GM10847 (cell line): ENCODE results near the gene FLYWCH1.

Source experiments
- POLR2A ChIP-seq: IDR thresholded peaks from 2 replicates; pipeline ENCODE4 v1.6.1; 2011; ENCODE audit not compliant: insufficient read length; ENCODE audit errors: extremely low read depth

The FLYWCH1 gene

DNA sequence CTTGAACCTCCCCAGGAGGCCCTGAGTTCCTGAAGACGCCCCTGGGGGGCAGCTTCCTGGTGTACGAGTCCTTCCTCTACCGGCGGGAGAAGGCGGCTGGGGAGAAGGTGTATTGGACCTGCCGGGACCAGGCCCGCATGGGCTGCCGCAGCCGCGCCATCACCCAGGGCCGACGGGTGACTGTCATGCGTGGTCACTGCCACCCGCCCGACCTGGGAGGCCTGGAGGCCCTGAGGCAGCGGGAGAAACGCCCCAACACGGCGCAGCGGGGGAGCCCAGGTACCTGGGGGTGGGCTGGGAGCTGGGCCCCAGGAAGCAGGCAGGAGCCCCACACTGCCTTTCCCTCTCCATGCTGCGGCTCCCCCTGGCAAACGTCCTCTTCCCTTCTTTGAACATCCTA lies 22.0 kb downstream of the FLYWCH1 start:
- no peak for TF ChIP-seq POLR2A

DNA sequence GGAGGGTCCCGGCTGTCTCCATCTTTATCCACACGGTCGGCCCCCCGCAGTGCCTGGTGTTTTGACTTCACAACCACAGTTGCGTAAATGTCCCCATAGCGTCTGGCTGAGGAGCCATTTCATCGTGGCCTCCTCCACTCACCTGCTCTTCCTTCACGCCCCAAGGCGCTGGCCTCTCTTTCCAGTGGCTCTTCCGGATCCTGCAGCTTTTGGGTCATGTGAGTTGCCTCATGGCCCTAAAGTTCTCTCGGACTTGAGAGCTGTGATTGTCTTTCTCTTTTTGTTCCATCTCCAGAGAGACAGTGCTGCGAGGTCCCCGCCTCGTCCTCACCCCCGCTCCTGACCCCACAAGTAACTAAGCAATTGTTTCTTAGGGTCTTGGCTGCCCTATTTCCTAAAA lies 22.7 kb downstream of the FLYWCH1 start:
- no peak for TF ChIP-seq POLR2A

DNA sequence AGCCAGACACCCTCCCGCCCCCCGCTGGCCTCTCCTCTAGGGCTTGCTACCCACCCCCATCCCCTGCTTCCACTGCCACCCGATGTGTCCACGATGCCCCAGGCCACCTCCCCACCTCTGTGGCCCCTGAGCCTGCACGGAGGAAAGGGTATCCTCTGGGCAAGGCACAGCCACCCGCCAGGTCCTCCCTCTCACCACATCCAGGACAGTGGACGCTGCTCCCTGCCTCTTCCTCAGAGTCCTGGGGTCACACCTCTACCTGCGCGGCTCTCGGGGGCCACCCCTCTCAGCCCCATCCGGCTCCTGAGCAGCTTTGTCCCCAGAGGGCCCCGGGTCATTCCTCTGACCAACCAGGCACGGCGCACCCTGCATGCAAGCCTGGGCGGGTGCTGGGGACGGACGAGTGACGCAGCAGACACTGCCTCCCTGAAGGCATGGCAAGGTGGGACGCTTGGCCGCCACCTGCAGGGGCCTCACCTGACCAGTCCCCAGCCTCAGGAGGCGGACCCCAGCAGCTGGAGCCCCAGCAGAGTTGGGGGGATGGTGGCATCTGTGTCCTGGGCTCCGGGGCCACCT lies 24.8 kb downstream of the FLYWCH1 start:
- TF ChIP-seq POLR2A = no peak

DNA sequence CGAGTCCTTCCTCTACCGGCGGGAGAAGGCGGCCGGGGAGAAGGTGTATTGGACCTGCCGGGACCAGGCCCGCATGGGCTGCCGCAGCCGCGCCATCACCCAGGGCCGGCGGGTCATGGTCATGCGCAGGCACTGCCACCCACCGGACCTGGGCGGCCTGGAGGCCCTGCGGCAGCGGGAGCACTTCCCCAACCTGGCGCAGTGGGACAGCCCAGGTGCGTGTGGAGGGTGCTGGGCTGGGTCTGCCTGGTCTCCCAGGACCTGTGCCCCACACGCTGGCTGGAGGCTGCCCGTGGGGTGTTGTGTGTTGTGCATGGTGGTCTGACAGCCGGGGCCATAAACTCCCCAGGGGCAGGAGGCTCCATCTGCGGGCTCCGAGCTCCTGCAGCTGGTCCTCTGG lies 25.4 kb downstream of the FLYWCH1 start:
- TF ChIP-seq POLR2A = no peak

DNA sequence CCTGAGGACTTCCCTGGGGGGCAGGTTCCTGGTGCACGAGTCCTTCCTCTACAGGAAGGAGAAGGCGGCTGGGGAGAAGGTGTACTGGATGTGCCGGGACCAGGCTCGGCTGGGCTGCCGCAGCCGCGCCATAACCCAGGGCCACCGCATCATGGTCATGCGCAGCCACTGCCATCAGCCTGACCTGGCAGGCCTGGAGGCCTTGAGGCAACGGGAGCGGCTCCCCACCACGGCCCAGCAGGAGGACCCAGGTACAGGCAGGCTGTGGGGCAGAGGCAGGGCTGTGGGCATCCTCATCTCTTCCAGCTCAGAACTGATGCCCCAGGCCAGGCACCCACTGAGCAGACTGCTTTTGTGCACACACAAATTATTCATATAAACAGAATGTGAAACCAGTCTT lies 26.5 kb downstream of the FLYWCH1 start:
- no peak for TF ChIP-seq POLR2A

DNA sequence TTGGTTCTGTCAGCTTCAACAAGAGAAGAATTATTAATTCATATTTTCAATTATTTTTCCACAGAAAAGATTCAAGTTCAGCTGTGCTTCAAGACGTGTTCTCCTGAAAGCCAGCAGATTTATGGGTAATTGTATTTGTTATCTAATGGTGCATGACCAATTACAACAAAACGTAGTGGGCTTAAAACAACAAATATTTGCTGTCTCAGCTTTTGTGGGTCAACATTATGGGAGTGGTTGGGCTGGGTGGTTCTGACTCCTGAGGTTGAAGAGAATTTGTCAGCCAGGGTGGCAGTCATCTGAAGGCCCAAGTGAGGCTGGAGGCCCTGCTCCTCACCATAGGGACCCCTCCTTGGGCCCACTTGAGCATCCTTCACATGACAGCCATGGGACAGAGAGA lies 28.2 kb downstream of the FLYWCH1 start:
- TF ChIP-seq POLR2A = no peak

DNA sequence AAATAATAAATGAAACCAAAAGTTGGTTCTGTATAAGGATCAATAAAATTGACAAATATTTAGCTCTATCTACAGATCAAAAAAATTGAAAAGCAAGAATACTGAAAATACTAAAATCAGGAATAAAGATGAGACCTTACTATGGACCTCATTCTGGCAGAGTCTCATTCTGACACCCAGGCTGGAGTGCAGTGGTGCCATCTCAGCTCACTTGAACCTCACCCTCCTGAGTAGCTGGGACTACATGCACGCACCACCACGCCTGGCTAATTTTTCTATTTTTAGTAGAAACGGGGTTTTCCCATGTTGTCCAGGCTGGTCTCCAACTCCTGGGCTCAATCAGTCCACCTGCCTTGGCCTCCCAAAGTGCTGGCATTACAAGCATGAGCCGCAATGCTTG lies 30.3 kb downstream of the FLYWCH1 start:
- TF ChIP-seq POLR2A = no peak

DNA sequence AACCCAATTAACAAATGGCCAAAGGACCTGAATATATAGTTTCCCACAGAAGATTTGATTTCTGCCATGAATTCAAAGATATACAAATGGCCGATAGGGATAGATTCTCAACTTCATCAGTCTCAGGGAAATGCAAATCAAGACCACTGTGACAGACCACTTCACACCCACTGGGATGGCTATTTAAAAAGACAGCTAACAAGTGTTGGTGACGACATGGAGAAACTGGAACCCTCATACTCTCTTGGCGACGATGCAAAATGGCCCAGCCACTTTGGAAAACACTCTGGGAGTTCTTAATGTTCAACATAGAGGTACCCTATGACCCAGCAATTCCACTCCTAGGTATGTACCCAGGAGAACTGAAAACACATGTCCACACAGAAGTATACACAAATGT lies 34.9 kb downstream of the FLYWCH1 start:
- no peak for TF ChIP-seq POLR2A

DNA sequence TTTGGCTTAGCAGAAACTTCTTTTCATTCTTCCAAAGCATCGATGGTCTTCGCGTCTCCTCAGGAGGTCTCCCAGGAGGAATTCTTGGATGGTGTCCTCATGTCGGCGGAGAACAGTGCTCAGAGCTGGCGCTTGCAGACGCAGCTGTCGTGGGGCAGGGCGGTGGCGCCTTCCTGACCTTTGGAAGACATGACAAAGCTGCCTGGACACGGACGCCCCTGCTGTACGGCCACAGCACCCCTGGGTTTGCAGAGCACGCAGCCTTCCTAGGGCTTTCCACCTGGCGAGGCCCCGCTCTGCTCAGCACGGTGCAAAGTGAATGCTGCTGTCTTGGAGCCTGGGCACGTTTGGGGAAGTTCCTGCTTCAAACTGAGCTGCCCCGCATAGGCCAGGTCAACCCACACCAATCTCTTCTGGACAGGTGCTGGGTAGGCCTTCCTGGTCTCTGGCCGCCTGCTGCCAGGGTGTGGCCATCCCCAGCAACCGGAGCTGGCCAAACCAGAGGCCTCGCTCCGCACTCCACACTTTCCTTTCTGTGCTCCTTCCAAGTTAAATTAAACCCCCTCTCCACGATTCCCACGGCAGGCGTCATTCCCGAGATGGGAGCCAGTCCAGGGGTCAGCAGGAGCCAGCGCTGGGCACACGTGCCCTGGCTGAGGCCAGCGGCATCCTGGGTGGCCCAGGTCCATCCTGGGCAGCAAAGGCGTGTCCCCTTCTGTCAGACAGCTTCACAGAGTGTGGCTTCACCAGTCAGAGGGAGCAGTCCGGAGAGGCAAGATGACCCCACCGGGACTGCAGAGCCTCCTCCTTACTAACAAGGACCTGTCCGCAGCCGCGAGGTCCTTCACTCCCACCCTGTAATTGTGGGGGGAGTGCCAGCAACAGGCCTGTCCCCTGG lies 37.3 kb downstream of the FLYWCH1 start:
- no peak for TF ChIP-seq POLR2A

DNA sequence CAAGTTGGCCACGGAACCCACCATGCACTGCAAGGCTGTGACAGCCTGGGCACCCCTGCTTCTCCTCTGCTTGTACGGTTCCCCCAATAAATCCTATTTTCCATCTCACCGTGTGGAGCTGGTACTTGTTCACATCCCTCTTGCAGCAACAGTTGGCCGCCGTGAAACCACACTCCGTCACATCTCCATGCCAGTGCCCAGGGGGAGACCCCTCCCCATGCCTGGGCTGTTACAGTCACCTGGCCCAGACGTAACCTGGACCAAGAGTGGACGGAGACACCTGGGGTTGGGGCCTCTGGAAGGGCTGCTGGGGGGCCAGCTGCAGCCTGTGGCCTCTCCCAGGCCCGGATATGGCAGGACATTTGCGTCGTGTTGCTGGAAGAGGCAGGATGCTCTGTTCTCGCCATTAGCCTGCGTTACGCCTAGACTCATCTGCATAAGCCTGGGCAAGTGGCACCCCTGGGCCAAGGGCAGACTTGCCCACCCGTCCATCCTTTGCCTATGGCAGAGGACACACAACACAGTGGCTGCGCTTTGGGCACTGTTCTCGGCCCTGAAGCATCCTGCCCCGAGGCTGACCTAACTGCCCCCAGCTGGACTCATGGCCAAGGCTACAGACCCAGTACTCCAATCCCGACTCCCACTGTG lies 38.1 kb downstream of the FLYWCH1 start:
- no peak for TF ChIP-seq POLR2A

DNA sequence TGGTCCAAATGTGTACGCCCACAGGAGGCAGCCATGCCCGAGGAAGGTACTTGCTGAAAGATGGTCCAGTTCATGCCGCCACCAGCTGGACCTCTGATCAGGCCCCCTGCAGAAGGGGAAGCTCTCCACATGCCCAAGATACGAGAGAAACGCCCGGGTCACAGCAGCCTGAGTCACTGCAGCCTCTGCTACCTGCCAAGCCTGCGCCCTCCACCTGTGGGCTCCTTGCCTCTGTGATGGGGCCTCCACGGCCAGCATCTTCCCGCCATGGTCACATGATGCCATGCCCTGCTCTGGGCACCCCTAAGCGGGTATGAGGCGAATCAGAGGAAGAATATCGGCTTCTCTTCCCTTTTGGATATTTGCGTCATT lies 38.6 kb downstream of the FLYWCH1 start:
- TF ChIP-seq POLR2A = no peak

DNA sequence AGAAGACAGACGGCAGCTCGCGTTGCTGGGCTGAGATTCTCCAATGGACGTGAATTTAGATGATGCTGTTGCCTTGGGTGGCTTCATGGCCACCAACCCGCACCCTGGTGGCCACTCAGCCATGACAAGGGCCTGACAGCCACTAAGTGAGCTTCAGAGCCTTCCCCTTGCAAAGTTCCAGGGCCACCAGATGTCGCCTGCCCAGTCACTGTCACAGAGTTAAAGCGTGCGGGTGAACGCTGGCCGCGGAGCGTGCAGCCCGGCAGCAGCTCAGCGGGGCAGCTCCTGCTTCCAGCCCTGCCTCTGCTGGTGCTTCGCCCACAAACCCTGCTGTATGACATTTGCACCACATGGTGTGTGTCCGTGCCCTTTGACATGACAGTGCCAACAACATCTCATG lies 39.0 kb downstream of the FLYWCH1 start:
- no peak for TF ChIP-seq POLR2A

DNA sequence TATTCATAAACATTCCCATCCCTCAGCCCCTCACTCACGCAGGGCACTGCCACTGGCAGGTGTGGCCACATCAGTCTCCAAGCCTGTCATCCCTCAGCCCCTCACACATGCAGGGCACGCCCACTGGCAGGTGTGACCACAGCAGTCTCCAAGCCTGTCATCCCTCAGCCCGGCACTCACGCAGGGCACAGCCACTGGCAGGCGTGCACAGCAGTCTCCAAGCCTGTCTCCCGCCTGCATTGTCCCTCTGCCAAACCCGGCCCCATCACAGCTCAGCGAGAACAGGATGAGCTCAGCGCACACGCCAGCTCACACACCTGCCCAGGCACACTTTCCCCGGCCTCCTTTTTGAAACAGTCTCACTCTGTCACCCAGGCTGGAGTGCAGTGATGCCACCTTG lies 40.9 kb downstream of the FLYWCH1 start:
- TF ChIP-seq POLR2A = no peak

DNA sequence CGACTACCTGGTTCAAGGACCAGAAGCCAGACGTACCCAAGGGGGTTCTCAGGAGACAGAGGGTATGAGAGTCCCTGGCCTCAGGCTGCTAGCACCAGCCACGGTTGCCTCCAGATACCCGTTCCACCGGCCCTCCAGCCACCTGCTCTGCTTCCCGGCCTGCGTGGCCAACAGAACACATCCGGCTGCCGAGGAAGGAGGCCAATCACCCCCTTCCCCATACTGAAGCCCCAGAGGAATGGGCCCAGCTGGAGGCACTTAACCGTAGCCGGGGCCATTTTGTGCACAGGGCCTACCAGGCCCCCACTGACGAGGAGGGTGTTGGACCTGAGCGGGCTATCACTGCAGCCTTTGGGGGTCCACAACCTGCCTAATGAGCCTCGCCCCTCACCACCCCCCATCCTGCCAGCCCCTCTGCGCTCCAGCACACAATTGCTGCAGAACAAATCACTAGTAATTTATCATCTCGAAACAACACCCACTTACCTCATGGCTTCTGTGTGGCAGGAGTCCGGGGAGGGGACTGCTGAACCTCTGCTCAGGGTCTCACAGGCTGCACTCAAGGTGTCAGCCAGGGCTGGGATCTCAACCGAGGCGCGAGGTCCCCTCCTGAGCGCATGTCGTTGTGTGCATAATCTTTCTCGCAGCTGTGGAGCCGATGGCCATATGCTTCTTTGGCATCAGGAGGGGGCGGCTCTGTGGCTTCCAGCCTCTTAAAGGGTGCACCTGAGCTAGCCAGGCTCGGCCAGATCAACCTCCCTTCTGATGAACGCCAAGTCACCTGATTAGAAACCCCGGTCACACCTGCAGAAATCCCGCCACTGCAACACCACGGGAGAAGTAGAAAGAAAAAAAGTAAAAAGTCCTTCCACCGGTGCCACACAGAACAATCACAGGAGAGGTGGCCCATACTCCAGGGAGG lies 42.2 kb downstream of the FLYWCH1 start:
- TF ChIP-seq POLR2A = no peak

DNA sequence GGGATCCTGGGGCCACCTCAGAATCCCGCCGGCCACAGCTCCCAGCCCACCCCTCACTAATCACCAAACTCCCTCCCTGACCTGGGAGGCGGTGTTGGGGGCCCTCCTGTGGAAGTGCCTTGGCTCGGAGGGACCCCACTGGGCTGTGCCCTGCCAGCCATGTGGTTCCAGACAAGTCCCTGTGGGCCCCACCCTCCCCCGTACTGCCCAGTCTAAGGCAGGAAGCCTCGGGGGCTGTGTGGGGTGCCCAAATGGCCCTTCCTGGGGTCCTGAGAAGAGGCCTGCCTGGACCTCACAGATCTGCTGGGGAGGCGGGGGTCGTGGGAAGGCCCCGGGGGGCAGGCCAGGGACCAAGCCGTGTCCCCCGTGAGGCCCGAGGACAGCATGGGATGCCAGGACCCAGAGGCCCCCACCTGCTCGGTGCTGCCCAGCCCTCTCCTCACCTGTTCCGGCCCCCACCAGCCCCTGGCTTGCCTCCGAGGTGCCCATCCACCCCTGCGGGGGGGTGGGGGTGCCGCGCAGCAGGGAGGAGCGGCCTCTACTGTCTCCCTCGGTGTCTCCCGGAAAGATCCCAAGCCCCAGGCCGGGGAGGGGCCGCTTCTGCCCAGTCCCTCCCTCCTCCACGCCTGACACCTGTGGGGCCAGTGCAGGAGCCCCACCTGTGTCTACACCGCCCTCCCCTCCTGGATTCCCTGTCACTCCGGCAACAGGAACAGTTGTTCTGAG lies 43.1 kb downstream of the FLYWCH1 start:
- no peak for TF ChIP-seq POLR2A
